Activated B cell treated with CpG ODN at 0.5 μM for 24 hours (primary cell): ENCODE measurements around the gene ZNF189. TPM values are rescaled to one million over a fixed set of nuclear protein-coding genes. Genes with fewer than 3 reads are reported as not detected.

Experiments
- ATAC-seq: fragments of 200-7000 bp; cut with Tn5 transposase; one replicate; pipeline ENCODE4 v1.10.0; 2021; ENCODE audit warnings: low read depth, mild to moderate bottlenecking, moderate library complexity
- CTCF ChIA-PET: fragments of 350-600 bp; sonication (Branson Sonifier 250); formaldehyde crosslinking; loops from one replicate; lab custom pipeline; 2021; ENCODE audit warnings: antibody characterized with exemption; lab: Charles Lee
- POLR2A ChIA-PET: fragments of 350-600 bp; sonication (Branson Sonifier 250); formaldehyde crosslinking; loops from one replicate; lab custom pipeline; 2021; ENCODE audit warnings: antibody characterized with exemption; lab: Charles Lee
- DNase-seq: peaks from one replicate; pipeline ENCODE4 v3.0.0; 2022
- H3K27ac Mint-ChIP-seq: one replicate; pipeline ENCODE4 v1.8.0; 2020; ENCODE audit warnings: mixed read lengths
- H3K27me3 Mint-ChIP-seq: one replicate; pipeline ENCODE4 v1.8.0; 2021; ENCODE audit warnings: mixed read lengths
- H3K36me3 Mint-ChIP-seq: one replicate; pipeline ENCODE4 v1.8.0; 2021; ENCODE audit warnings: low read depth, mixed read lengths
- H3K4me1 Mint-ChIP-seq: one replicate; pipeline ENCODE4 v1.8.0; 2021; ENCODE audit warnings: mixed read lengths
- H3K4me3 Mint-ChIP-seq: one replicate; pipeline ENCODE4 v1.8.0; 2020; ENCODE audit warnings: mild to moderate bottlenecking, mixed read lengths
- H3K9me3 Mint-ChIP-seq: one replicate; pipeline ENCODE4 v1.8.0; 2020; ENCODE audit warnings: mixed read lengths
- intact Hi-C: fragments of 100-400 bp; cut with micrococcal nuclease; formaldehyde crosslinking; loops from one replicate; pipeline ENCODE4 v1.15.1; 2024
- total RNA-seq: library from RNA; stranded (reverse); gene quantifications from 2 replicates; pipeline ENCODE4 v1.2.3, GENCODE V29; 2022
- TF ChIP-seq, protein P1 (sequence below): fragments of 200-600 bp; IDR thresholded peaks from one replicate; pipeline ENCODE4 v1.8.0; 2022; ENCODE audit warnings: antibody characterized with exemption, mild to moderate bottlenecking

The ZNF189 gene
- total RNA-seq, 1 donor from 2014 or later: 21.1 TPM

GRCh38 chr9:101442736-101443135 is 44.1 kb downstream of the ZNF189 start:
- Mint-ChIP-seq H3K36me3 (no peaks in the 10 kb centered on the region), H3K4me1 (no peaks in the 10 kb centered on the region), H3K9me3 (no peaks in the 10 kb centered on the region), H3K27ac (no peak overlapping the region), H3K4me3 (no peak overlapping the region), H3K27me3 (peaks cover 40% of the 10 kb centered on the region)
- CTCF ChIA-PET: no interaction called here
- POLR2A ChIA-PET: no interaction called here
- ATAC-seq (no peak), DNase-seq (no peak)
- intact Hi-C loops: no loop called here
- TF ChIP-seq, protein P1, sequence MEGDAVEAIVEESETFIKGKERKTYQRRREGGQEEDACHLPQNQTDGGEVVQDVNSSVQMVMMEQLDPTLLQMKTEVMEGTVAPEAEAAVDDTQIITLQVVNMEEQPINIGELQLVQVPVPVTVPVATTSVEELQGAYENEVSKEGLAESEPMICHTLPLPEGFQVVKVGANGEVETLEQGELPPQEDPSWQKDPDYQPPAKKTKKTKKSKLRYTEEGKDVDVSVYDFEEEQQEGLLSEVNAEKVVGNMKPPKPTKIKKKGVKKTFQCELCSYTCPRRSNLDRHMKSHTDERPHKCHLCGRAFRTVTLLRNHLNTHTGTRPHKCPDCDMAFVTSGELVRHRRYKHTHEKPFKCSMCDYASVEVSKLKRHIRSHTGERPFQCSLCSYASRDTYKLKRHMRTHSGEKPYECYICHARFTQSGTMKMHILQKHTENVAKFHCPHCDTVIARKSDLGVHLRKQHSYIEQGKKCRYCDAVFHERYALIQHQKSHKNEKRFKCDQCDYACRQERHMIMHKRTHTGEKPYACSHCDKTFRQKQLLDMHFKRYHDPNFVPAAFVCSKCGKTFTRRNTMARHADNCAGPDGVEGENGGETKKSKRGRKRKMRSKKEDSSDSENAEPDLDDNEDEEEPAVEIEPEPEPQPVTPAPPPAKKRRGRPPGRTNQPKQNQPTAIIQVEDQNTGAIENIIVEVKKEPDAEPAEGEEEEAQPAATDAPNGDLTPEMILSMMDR: no peak

- Mint-ChIP-seq H3K36me3 (no peaks in the 10 kb centered on the region), H3K27me3 (peaks cover 42% of the 10 kb centered on the region), H3K9me3 (no peaks in the 10 kb centered on the region), H3K4me1 (no peaks in the 10 kb centered on the region), H3K27ac (no peak overlapping the region), H3K4me3 (no peak overlapping the region)
- TF ChIP-seq, protein P1: no peak
- intact Hi-C loops: no loop called here
- ATAC-seq (no peak), DNase-seq (no peak)
- POLR2A ChIA-PET: no interaction called here
- CTCF ChIA-PET: no interaction called here
These were observed 44.7 kb downstream of the ZNF189 start for GRCh38 chr9:101443364-101443771.

- no peak for DNase-seq
- no peak for ATAC-seq
- Mint-ChIP-seq H3K4me1 (peaks cover 11% of the 10 kb centered on the region), H3K9me3 (no peaks in the 10 kb centered on the region), H3K4me3 (no peak overlapping the region), H3K27me3 (peaks cover 43% of the 10 kb centered on the region), H3K27ac (no peak overlapping the region), H3K36me3 (no peaks in the 10 kb centered on the region)
- ChIA-PET POLR2A (no interaction called here), CTCF (no interaction called here)
- TF ChIP-seq, protein P1: no peak
- intact Hi-C loops: no loop called here
These were observed 46.8 kb downstream of the ZNF189 start for GRCh38 chr9:101445353-101446029.

DNA sequence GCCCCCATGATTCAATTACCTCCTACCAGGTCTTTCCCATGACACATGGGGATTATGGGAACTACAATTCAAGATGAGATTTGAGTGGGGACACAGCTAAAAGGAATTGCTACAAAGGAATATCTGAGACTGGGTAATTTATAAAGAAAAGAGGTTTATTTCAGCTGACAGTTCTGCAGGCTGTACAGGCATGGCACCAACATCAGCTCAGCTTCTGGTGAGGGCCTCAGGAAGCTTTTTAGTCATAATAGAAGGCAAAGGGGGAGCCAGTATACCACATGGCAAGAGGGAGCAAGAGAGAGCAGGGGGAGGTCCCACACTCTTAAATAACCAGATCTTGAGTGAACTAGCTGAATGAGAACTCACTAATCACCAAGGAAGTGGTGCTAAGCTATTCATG is 48.1 kb downstream of the ZNF189 start:
- ATAC-seq (no peak), DNase-seq (no peak)
- no peak overlapping the region for H3K4me3 Mint-ChIP-seq
- CTCF ChIA-PET: no interaction called here
- POLR2A ChIA-PET: no interaction called here
- intact Hi-C loops: no loop called here
- no peaks in the 10 kb centered on the region for H3K36me3 Mint-ChIP-seq
- peaks cover 11% of the 10 kb centered on the region for H3K4me1 Mint-ChIP-seq
- peaks cover 46% of the 10 kb centered on the region for H3K27me3 Mint-ChIP-seq
- TF ChIP-seq, protein P1: no peak
- peaks cover 2% of the 10 kb centered on the region for H3K9me3 Mint-ChIP-seq
- H3K27ac Mint-ChIP-seq: no peak overlapping the region

DNA sequence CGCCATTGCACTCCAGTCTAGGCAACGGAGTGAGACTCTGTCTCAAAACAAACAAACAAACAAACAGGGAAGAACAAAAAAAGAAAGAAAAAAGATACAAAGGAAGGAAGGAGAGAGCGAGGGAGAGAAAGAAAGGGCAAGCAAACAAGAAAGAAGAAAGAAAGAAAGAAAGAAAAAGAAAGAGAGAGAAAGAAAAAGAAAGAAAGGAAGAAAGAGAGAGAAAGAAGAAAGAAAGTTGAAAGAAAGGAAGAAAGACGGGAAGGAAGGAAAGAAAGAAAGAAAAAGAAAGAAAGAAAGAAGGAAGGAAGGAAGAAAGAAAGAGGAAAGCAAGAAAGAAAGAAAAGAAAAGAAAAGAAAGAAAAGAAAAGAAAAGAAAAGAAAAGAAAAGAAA is 50.0 kb downstream of the ZNF189 start:
- intact Hi-C loops: loop anchor here (1.0 kb wide), 2 partner anchors 50 to 82 kb away; partner anchors contain the start of genes MRPL50 and ZNF189
- TF ChIP-seq, protein P1: peak; percentile 58
- H3K27me3 Mint-ChIP-seq: peaks cover 44% of the 10 kb centered on the region

More for the DNA sequence above, 50.0 kb downstream of the ZNF189 start:
- ChIA-PET CTCF (interaction anchor here (0.8 to 2.1 kb wide), 6 partner anchors 10 to 92 kb away, joined by 3 to 19 read pairs (median 5); no protein-coding TSS in a partner anchor), POLR2A (interaction anchor here (0.6 to 1.0 kb wide), 3 partner anchors 49 to 85 kb away, joined by 3 to 5 read pairs (median 4); partner anchors contain the start of genes MRPL50, RNF20 and ZNF189)
- Mint-ChIP-seq H3K4me3 (peak overlapping the region; percentile 78), H3K36me3 (no peaks in the 10 kb centered on the region), H3K4me1 (peaks cover 11% of the 10 kb centered on the region), H3K9me3 (peaks cover 17% of the 10 kb centered on the region), H3K27ac (no peak overlapping the region)
- no peak for ATAC-seq
- DNase-seq: no peak
